Measurements from ENCODE around the gene CMKLR1. TPM values are rescaled to one million over a fixed set of nuclear protein-coding genes. Genes with fewer than 3 reads are reported as not detected.

Gene CMKLR1
- polyA plus RNA-seq, 1 of the 3 experiments (the other 2 are of a cell fraction), result 0.15 TPM

GRCh38 chr12:108382437-108382801 lies 43.3 kb upstream of the CMKLR1 start:
- Histone ChIP-seq H3K27me3 (ENCODE audit: insufficient read depth) (no peaks in the 10 kb centered on the region), H3K4me2 (no peak overlapping the region), H3K4me3 (ENCODE audit: low read depth in 2 of 2, low read length in 1 of 2) (no peak overlapping the region), H4K20me1 (ENCODE audit: insufficient read depth) (no peaks in the 10 kb centered on the region), H3K9me3 (no peaks in the 10 kb centered on the region), H3K36me3 (replicated peaks in 1 of 2; ENCODE audit: control insufficient read depth in 1 of 2, insufficient read depth in 2 of 2, low read length in 1 of 2) (no peaks in the 10 kb centered on the region), H3F3A (replicated peaks; ENCODE audit: insufficient read depth) (no peaks in the 10 kb centered on the region), H3K9ac (no peak overlapping the region), H3K9me2 (no peaks in the 10 kb centered on the region), H2AFZ (ENCODE audit: low read depth) (no peak overlapping the region), H3K79me2 (ENCODE audit: insufficient read depth) (no peaks in the 10 kb centered on the region), H3K4me1 (ENCODE audit: control insufficient read depth in 1 of 2, insufficient read depth in 2 of 2, low read depth in 1 of 2, low read length in 1 of 2) (peaks cover 0 to 35% of the 10 kb centered on the region in 2 experiments; a peak in 2 of 4 replicates), H3K27ac (ENCODE audit: low read depth in 2 of 2, low read length in 1 of 2) (peak overlapping the region in 1 of 2 experiments; percentile 92; a peak in 2 of 4 replicates)
- no peak for DNase-seq
- TF ChIP-seq NRF1 (IDR thresholded peaks at IDR 0.05; ENCODE audit: low read depth, low read length), result no peak
- no peak for TF ChIP-seq ZBTB33 (IDR thresholded peaks at IDR 0.05; ENCODE audit: borderline replicate concordance, low read depth)
- peak; percentile 59 for TF ChIP-seq RAD21 (IDR thresholded peaks at IDR 0.05; ENCODE audit: low read length)
- 9% methylated on average over 1 of the region's 1 CpG for WGBS (ENCODE audit: low lambda C conversion rate)
- POLR2A ChIA-PET, result interaction anchor here (0.6 to 1.8 kb wide), 3 partner anchors 10 to 43 kb away, joined by 3 to 6 read pairs (median 3); partner anchors contain the start of gene CMKLR1
- CTCF ChIA-PET, result interaction anchor here (0.7 to 2.7 kb wide), 7 partner anchors 11 to 195 kb away, joined by 3 to 21 read pairs (median 4); no protein-coding TSS in a partner anchor

- peak overlapping the region in 1 of 2 experiments; percentile 92; a peak in 2 of 4 replicates for H3K27ac ChIP-seq (ENCODE audit: low read depth in 2 of 2, low read length in 1 of 2)
- no peak for DNase-seq
- no peaks in the 10 kb centered on the region for H3K9me2 ChIP-seq
- peak; percentile 80; the same call in 1 of the 2 replicates for TF ChIP-seq REST (IDR thresholded peaks at IDR 0.05; ENCODE audit: low read depth, low read length)
- no peak for TF ChIP-seq FOXJ3 (CRISPR knock-in tag; IDR thresholded peaks at IDR 0.05)
- peak in 1 of 2 experiments; percentile 59; a peak in 1 of 4 replicates for TF ChIP-seq EP300 (IDR thresholded peaks at IDR 0.05; ENCODE audit: borderline replicate concordance in 1 of 2, low read depth in 1 of 2, low read length in 1 of 2)
- H3K27me3 ChIP-seq (ENCODE audit: insufficient read depth), result no peaks in the 10 kb centered on the region
- no peak overlapping the region for H3K9ac ChIP-seq
- H4K20me1 ChIP-seq (ENCODE audit: insufficient read depth), result no peaks in the 10 kb centered on the region
- no peaks in the 10 kb centered on the region for H3F3A ChIP-seq (replicated peaks; ENCODE audit: insufficient read depth)
- WGBS (ENCODE audit: low lambda C conversion rate), result 20% methylated on average over 8 of the region's 8 CpGs
- no peaks in the 10 kb centered on the region for H3K79me2 ChIP-seq (ENCODE audit: insufficient read depth)
- H2AFZ ChIP-seq (ENCODE audit: low read depth), result no peak overlapping the region
- ChIA-PET CTCF (interaction anchor here (0.7 to 2.7 kb wide), 16 partner anchors 9 to 463 kb away, joined by 3 to 21 read pairs (median 3); no protein-coding TSS in a partner anchor), POLR2A (interaction anchor here (0.6 to 1.8 kb wide), 5 partner anchors 10 to 110 kb away, joined by 3 to 6 read pairs (median 3); partner anchors contain the start of gene CMKLR1)
- no peaks in the 10 kb centered on the region for H3K36me3 ChIP-seq (replicated peaks in 1 of 2; ENCODE audit: control insufficient read depth in 1 of 2, insufficient read depth in 2 of 2, low read length in 1 of 2)
- no peak overlapping the region for H3K4me2 ChIP-seq
- no peaks in the 10 kb centered on the region for H3K9me3 ChIP-seq
- peaks cover 0 to 30% of the 10 kb centered on the region in 2 experiments; a peak in 2 of 4 replicates for H3K4me1 ChIP-seq (ENCODE audit: control insufficient read depth in 1 of 2, insufficient read depth in 2 of 2, low read depth in 1 of 2, low read length in 1 of 2)
- no peak overlapping the region for H3K4me3 ChIP-seq (ENCODE audit: low read depth in 2 of 2, low read length in 1 of 2)
Observed at GRCh38 chr12:108381787-108382436, 42.8 kb upstream of the CMKLR1 start.

All from SK-N-SH (cell line).